ENCODE data around the gene UBE2C.

The UBE2C gene

GRCh38 chr20:45851501-45851900, 39.1 kb downstream of the UBE2C start:
- H3K4me3 ChIP-seq (ENCODE audit: low read depth, low read length) = no peak overlapping the region
- DNase-seq (ENCODE audit: low read depth) = no peak

GRCh38 chr20:45852326-45852725, 39.9 kb downstream of the UBE2C start:
- DNase-seq (ENCODE audit: low read depth) = no peak
- no peak overlapping the region for H3K4me3 ChIP-seq (ENCODE audit: low read depth, low read length)

GRCh38 chr20:45853484-45853883, 41.0 kb downstream of the UBE2C start:
- no peak overlapping the region for H3K4me3 ChIP-seq (ENCODE audit: low read depth, low read length)
- no peak for DNase-seq (ENCODE audit: low read depth)

- peak; percentile 100 for DNase-seq (ENCODE audit: low read depth)
Observed at GRCh38 chr20:45857114-45857881, 44.9 kb downstream of the UBE2C start, which contains the start of the genes ACOT8 and ZSWIM3. ACOT8 (minus strand) TSS chr20:45857392; CDS start chr20:45857315, 77 bp downstream. ZSWIM3 (plus strand) TSS chr20:45857614; CDS start chr20:45857826, 212 bp downstream.

GRCh38 chr20:45857882-45858216, 45.4 kb downstream of the UBE2C start:
- DNase-seq (ENCODE audit: low read depth) = no peak
- H3K4me3 ChIP-seq (ENCODE audit: low read depth, low read length) = peak overlapping the region; percentile 90

More at GRCh38 chr20:45857114-45857881, 44.9 kb downstream of the UBE2C start, which contains the start of the genes ACOT8 and ZSWIM3:
- H3K4me3 ChIP-seq (ENCODE audit: low read depth, low read length) = peak within 1 kb of the TSS; percentile 90

GRCh38 chr20:45859916-45860315, 47.5 kb downstream of the UBE2C start:
- no peak overlapping the region for H3K4me3 ChIP-seq (ENCODE audit: low read depth, low read length)
- DNase-seq (ENCODE audit: low read depth) = no peak

GRCh38 chr20:45860560-45861220, 48.2 kb downstream of the UBE2C start:
- DNase-seq (ENCODE audit: low read depth) = no peak

GRCh38 chr20:45861221-45862075, 49.0 kb downstream of the UBE2C start:
- no peak for DNase-seq (ENCODE audit: low read depth)
- H3K4me3 ChIP-seq (ENCODE audit: low read depth, low read length) = no peak overlapping the region

More at GRCh38 chr20:45860560-45861220, 48.2 kb downstream of the UBE2C start:
- H3K4me3 ChIP-seq (ENCODE audit: low read depth, low read length) = no peak overlapping the region

- no peak overlapping the region for H3K4me3 ChIP-seq (ENCODE audit: low read depth, low read length)
- no peak for DNase-seq (ENCODE audit: low read depth)
Observed at GRCh38 chr20:45863543-45864470, 51.4 kb downstream of the UBE2C start.

- no peak overlapping the region for H3K4me3 ChIP-seq (ENCODE audit: low read depth, low read length)
- DNase-seq (ENCODE audit: low read depth) = no peak
Observed at GRCh38 chr20:45866454-45866853, 54.0 kb downstream of the UBE2C start.
